DMS114 treated with DMSO at 0.1 percent for 48 hours (cell line): Measurements from ENCODE around the gene DMAC1.

ENCODE experiments used
- DNase-seq: peaks from one replicate; lab custom pipeline; 2025; ENCODE audit not compliant: unreplicated experiment; lab: John Stamatoyannopoulos, UW

Gene DMAC1

GRCh38 chr9:7783635-7784063 is 15.9 kb downstream of the DMAC1 start:
- no peak for DNase-seq

DNA sequence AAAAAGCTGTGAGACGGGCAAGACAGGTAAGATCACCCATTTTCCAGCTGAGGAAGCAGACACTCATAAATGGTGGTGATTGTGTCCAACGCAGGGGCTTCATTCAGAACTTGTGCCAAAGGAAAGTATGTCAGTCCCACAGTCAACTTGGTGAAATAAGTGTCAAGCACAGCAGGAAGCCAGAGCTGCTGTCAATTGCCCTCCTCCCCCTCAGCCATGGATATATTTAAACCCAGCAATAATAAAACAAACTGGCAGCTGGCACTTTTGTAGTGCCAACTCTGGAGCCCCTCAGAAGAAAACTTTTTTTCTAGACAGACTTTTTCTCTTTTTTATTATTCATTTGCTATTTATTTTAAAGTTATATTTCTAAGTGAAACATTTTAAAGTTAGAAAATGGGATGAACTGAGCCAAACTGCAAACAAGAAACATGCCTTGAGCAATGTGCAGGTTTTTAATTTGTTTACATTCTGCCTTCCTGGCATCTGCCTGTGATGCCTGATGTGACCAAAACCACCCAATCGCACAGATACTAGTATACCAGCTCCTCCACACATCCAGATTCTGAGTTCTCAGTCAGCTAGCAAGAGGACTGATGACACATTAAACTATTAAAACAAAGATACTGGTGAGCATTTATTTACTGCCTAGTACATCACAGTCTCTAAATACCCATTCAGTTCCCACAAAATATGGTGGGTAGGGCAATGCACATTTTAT is 17.0 kb downstream of the DMAC1 start:
- no peak for DNase-seq

GRCh38 chr9:7780261-7780988 is 19.2 kb downstream of the DMAC1 start:
- no peak for DNase-seq

GRCh38 chr9:7778851-7779600 is 20.6 kb downstream of the DMAC1 start:
- DNase-seq: no peak

DNA sequence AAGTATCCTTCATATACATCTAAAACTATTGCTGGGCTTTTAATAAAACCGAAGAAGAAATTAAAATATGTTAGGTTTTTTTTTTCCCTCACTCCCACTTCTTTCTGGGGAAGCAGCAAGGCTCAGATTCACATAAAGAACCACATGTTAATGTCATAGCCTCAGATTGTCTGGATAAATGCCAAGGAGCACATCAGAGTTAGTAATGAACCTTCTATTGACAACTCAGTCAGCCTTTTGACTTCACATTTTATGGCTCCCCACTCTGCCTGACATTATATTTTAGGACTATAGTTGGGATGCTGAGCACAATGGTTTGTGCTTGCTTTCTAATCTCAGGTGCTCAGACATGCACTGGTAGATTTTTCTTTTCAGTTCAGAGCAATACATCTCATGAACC is 21.8 kb downstream of the DMAC1 start:
- DNase-seq: no peak

DNA sequence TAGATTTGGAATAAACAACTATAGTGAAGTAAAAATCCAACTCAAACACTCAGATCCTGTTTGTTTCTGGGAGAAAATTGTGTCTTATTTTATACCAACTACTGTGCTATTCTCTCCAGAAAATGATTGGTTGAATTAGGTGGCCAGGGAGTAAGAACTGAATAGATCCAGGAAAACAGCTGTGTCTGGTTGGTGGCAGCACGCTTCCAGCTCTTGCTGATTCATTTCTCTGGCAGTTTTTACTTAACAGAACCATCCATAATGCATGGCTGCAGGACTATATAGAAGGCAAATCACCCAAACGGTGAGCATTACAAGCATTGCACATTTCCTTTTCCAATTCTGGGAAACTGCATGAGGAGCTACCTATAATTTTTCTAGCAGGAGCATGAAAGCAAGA is 29.5 kb downstream of the DMAC1 start:
- no peak for DNase-seq

DNA sequence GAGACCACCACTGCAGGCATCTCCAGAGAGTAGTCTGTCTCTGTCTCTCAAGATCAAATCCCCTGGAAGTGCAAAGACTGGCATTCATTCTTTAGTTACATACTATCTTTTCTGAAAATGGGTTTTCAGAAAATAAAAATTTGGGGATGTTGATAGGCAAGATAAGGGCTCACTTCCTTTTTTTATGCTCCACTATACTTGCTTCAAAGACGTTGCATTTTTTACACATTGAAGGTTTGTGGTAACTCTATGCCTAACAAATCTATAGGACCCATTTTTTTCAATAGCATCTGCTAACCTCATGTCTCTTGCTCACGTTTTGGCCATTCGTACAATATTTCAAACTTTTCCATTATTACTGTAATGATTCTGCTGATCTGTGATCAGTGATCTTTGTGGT is 37.0 kb downstream of the DMAC1 start:
- no peak for DNase-seq

- no peak for DNase-seq
These were observed 39.6 kb downstream of the DMAC1 start for GRCh38 chr9:7760014-7760415.

GRCh38 chr9:7756088-7756487 is 43.5 kb downstream of the DMAC1 start:
- no peak for DNase-seq

DNA sequence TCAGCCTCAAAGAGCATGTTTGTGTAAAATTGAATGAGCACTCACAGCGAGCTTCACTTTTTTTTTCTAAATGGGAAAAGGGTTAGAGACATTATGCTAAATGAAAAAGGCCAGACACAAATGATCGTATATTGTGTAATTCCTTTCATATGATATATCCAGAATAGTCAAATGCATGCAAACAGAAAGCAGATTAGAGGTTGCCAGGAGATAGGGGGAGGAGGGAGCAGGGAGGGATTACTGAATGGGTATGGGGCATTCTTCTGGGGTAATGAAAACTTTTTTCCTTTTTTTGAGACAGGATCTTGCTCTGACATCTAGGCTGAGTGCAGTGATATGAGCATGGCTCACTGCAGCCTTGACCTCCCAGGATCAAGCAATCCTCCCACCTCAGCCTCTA is 47.1 kb downstream of the DMAC1 start:
- no peak for DNase-seq
